Measurements from ENCODE around the gene NDST4. TPM values are rescaled to one million over a fixed set of nuclear protein-coding genes. Genes with fewer than 3 reads are reported as not detected.

Gene NDST4
- polyA plus RNA-seq (not detected in 3 replicates), polyA minus RNA-seq (not detected in 3 replicates)
- polyA plus RNA-seq (2011; ENCODE audit: low read depth), result not detected
- polyA plus RNA-seq (2011; cell fraction: cytosol; rRNA removed), result not detected in 2 replicates
- not detected in 2 replicates for polyA plus RNA-seq (2011; cell fraction: nucleus; rRNA removed)
- not detected in 2 replicates for polyA plus RNA-seq (2012; ENCODE audit: low replicate concordance)
- not detected for polyA minus RNA-seq (2011; cell fraction: cytosol; rRNA and poly(A)+ RNA removed)
- not detected in 2 replicates for polyA minus RNA-seq (2011; cell fraction: nucleus; rRNA and poly(A)+ RNA removed)

DNA sequence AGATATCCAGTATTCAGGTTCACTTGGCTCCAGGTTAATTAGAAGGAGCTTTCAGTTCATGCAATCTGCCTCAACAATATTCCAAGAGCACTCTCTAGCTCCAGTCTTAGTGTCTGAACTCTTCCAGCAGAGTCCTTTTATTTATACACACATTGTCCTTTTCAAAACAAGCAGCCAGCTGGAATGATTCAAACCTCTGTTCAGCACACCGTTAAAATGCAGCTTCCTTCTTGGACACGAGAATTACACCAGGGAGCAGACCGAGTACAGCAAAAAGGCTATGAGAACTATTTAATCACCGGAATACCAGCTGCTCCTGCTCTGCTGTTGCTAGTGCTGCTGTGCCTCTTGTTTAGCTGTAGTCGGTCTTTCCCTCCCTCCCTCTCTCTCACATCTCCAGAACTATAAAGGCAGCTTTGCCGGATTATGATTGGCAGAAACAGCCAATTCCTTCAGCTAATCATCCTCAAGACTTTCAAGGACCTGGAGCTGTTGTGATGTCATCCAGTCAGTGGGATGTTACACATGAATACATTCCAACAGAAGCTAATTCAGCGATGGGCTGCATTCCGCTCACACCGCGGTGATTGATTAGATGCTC, at the start of gene NDST4:
TSS of gene NDST4 (minus strand) at position 115 of the 601 bp plus-strand sequence. CDS start 36,584 bp downstream, outside the sequence.
- dilution Hi-C loops (cut with MboI; ENCODE audit: extremely low pct_ligation_motif_present, low sequenced_read_pairs), result no loop called here
- no peaks in the 10 kb centered on the region for H3K4me1 ChIP-seq (ENCODE audit: control insufficient read depth, extremely low read depth, insufficient read depth, low read length)
- DNase-seq (ENCODE audit: low read depth, low spot score), result no peak
- H3K9me1 ChIP-seq (ENCODE audit: control insufficient read depth, extremely low read depth, insufficient read depth, low read length), result no peaks in the 10 kb centered on the region
- FAIRE-seq, result no peak
- no peaks in the 10 kb centered on the region for H3K36me3 ChIP-seq (ENCODE audit: control insufficient read depth in 2 of 2, extremely low read depth in 1 of 2, insufficient read depth in 2 of 2, low read length in 2 of 2)
- H3K9me3 ChIP-seq (ENCODE audit: control insufficient read depth, low read depth, low read length), result no peaks in the 10 kb centered on the region
- H3K4me2 ChIP-seq (ENCODE audit: control insufficient read depth, extremely low read depth, insufficient read depth, low read depth, low read length), result no peak within 1 kb of the TSS
- no peak within 1 kb of the TSS for H2AFZ ChIP-seq (ENCODE audit: control insufficient read depth, low read length)
- no peaks in the 10 kb centered on the region for H4K20me1 ChIP-seq (ENCODE audit: control insufficient read depth, extremely low read depth, insufficient read depth, low read length)
- H3K27me3 ChIP-seq (ENCODE audit: control insufficient read depth, extremely low read depth, insufficient read depth, low read length), result peaks cover 4% of the 10 kb centered on the region
- TF ChIP-seq, protein P1, sequence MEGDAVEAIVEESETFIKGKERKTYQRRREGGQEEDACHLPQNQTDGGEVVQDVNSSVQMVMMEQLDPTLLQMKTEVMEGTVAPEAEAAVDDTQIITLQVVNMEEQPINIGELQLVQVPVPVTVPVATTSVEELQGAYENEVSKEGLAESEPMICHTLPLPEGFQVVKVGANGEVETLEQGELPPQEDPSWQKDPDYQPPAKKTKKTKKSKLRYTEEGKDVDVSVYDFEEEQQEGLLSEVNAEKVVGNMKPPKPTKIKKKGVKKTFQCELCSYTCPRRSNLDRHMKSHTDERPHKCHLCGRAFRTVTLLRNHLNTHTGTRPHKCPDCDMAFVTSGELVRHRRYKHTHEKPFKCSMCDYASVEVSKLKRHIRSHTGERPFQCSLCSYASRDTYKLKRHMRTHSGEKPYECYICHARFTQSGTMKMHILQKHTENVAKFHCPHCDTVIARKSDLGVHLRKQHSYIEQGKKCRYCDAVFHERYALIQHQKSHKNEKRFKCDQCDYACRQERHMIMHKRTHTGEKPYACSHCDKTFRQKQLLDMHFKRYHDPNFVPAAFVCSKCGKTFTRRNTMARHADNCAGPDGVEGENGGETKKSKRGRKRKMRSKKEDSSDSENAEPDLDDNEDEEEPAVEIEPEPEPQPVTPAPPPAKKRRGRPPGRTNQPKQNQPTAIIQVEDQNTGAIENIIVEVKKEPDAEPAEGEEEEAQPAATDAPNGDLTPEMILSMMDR (optimal IDR thresholded peaks at IDR 0.05 in 1 of 3, IDR thresholded peaks at IDR 0.05 in 1 of 3, conservative IDR thresholded peaks at IDR 0.05 in 1 of 3; ENCODE audit: extremely low read depth in 1 of 3, insufficient read depth in 2 of 3, low read length in 3 of 3), result no peak
- no peak for TF ChIP-seq EZH2 (IDR thresholded peaks at IDR 0.05; ENCODE audit: low read length)
- no peak within 1 kb of the TSS for H3K4me3 ChIP-seq (ENCODE audit: control insufficient read depth in 2 of 3, extremely low read depth in 1 of 3, insufficient read depth in 2 of 3, low read depth in 1 of 3, low read length in 3 of 3)
- H3K79me2 ChIP-seq (ENCODE audit: control insufficient read depth, insufficient read depth, low read length), result no peaks in the 10 kb centered on the region
- H3K9ac ChIP-seq (ENCODE audit: control insufficient read depth, extremely low read depth, insufficient read depth, low read length), result no peak within 1 kb of the TSS
- no peak within 1 kb of the TSS for H3K27ac ChIP-seq (ENCODE audit: control insufficient read depth, insufficient read depth, low read length)

DNA sequence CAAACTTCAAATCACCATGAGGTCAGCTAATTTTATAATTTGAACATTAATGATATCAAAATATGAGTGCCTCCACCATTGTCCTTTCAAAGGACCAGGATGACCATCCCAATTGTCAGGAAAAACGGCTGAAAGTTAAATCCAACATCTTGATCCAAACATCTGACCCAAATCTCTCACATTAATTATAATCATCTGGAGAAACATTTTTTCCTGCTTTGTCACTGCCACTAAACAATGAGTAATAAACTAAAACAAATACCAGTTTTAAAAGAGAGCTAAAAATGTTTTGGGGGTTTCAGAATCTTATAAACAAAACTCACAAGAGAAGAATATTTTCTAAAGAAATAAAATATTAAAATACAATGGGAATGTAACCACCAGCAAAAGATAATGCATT, 45.7 kb upstream of the NDST4 start:
- DNase-seq (ENCODE audit: low read depth, low spot score), result no peak
- H4K20me1 ChIP-seq (ENCODE audit: control insufficient read depth, extremely low read depth, insufficient read depth, low read length), result no peaks in the 10 kb centered on the region
- dilution Hi-C loops (cut with MboI; ENCODE audit: extremely low pct_ligation_motif_present, low sequenced_read_pairs), result no loop called here
- FAIRE-seq, result no peak
- H2AFZ ChIP-seq (ENCODE audit: control insufficient read depth, low read length), result no peak overlapping the region
- TF ChIP-seq, protein P1 (optimal IDR thresholded peaks at IDR 0.05 in 1 of 3, IDR thresholded peaks at IDR 0.05 in 1 of 3, conservative IDR thresholded peaks at IDR 0.05 in 1 of 3; ENCODE audit: extremely low read depth in 1 of 3, insufficient read depth in 2 of 3, low read length in 3 of 3), result no peak
- no peak for TF ChIP-seq EZH2 (IDR thresholded peaks at IDR 0.05; ENCODE audit: low read length)
- H3K4me2 ChIP-seq (ENCODE audit: control insufficient read depth, extremely low read depth, insufficient read depth, low read depth, low read length), result no peak overlapping the region
- H3K36me3 ChIP-seq (ENCODE audit: control insufficient read depth in 2 of 2, extremely low read depth in 1 of 2, insufficient read depth in 2 of 2, low read length in 2 of 2), result no peaks in the 10 kb centered on the region
- H3K9me3 ChIP-seq (ENCODE audit: control insufficient read depth, low read depth, low read length), result no peaks in the 10 kb centered on the region
- no peak overlapping the region for H3K9ac ChIP-seq (ENCODE audit: control insufficient read depth, extremely low read depth, insufficient read depth, low read length)
- no peak overlapping the region for H3K27ac ChIP-seq (ENCODE audit: control insufficient read depth, insufficient read depth, low read length)
- H3K27me3 ChIP-seq (ENCODE audit: control insufficient read depth, extremely low read depth, insufficient read depth, low read length), result no peaks in the 10 kb centered on the region
- H3K4me1 ChIP-seq (ENCODE audit: control insufficient read depth, extremely low read depth, insufficient read depth, low read length), result no peaks in the 10 kb centered on the region
- no peaks in the 10 kb centered on the region for H3K79me2 ChIP-seq (ENCODE audit: control insufficient read depth, insufficient read depth, low read length)
- H3K9me1 ChIP-seq (ENCODE audit: control insufficient read depth, extremely low read depth, insufficient read depth, low read length), result no peaks in the 10 kb centered on the region
- H3K4me3 ChIP-seq (ENCODE audit: control insufficient read depth in 2 of 3, extremely low read depth in 1 of 3, insufficient read depth in 2 of 3, low read depth in 1 of 3, low read length in 3 of 3), result no peak overlapping the region

Measured in keratinocyte (primary cell).